ENCODE measurements around the gene CMTM7. TPM values are rescaled to one million over a fixed set of nuclear protein-coding genes. Genes with fewer than 3 reads are reported as not detected.

Gene CMTM7, protein sequence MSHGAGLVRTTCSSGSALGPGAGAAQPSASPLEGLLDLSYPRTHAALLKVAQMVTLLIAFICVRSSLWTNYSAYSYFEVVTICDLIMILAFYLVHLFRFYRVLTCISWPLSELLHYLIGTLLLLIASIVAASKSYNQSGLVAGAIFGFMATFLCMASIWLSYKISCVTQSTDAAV
- polyA plus RNA-seq (2012; ENCODE audit: missing spikeins): 6.5 TPM

DNA sequence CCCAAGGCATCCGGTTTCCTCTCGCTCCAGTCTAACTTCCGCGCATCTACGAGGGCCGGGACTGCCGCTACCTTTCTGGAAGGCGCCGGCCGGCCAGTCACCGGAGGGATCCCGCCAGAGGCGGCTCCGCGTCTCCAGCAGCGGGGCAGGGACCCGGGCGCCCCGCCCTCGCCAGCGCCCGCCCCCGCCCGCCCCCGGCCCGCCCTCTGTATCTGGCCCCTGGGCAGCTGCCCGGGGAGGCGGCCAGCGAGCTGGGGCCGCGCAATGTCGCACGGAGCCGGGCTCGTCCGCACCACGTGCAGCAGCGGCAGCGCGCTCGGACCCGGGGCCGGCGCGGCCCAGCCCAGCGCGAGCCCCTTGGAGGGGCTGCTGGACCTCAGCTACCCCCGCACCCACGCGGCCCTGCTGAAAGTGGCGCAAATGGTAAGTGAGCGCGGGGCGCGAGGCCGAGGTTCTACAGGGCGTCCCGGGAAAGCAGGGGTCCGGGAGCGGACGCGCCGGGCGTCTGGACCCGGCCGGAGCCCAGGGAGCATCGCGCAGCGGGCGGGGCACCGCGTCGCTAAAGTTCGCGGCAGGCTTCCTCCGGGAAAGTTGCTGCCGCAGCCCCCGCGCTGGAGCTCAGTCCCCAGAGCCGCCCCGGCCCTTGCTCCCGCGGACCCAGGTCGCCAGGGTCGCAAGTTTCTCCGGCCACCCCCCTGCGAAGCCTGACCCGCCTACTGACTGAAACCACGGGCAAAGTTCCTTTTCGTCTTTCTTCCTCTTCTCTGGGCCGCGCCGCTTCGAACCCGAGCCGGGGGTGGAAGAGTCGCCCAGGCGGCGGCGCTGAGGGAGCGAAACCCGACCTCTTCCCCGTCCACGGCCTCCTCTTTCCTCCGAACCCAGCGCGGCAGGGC is at the start of gene CMTM7:
Gene CMTM7 (plus strand): TSS at position 211 of the 893 bp plus-strand sequence. CDS start 54 bp downstream, at position 265.
- DNase-seq (ENCODE audit: insufficient read length): peak; percentile 23
- peak; percentile 24 for FAIRE-seq

DNA sequence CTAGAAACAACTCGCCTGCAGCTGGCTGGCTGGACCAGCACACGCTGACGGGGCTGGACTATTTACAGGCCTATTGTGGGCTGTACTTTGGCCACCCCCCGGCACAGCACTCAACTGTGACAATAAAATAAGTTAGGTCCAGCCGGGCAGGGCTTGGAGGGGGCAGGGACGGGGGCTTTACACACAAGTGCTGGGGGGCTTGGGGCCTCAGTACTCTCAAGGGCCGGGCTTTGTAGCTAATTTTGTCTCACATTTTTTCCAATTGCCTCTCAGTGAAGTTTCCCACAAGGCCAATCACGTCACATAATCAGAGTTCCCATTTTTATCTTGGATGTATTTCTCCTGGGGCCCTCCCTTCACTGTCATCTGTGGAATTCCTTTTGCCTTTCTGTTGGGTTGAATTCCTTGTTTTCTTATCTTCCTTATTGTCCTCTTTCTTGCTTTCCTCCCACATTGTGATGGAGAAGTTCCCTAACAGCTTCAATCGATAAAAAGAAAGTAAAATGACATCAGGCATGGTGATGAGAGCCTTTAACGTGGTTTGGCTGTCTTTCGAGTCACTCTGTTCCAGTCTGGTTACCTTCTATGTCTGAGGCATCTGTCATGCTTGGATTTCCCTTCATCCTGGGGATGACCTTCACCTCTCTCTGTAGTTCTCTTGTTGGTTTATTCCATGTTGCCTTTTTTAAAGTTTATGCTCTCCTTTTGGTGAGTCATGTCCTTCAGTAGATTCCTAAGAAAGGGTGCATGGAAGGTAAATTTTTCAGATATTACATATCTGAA is 44.1 kb upstream of the CMTM7 start:
- FAIRE-seq: no peak
- TF ChIP-seq POLR2A (IDR thresholded peaks at IDR 0.05; ENCODE audit: low read depth, low read length): no peak
- TF ChIP-seq TAF1 (IDR thresholded peaks at IDR 0.05; ENCODE audit: borderline replicate concordance, low read depth, low read length): no peak
- TF ChIP-seq POLR2AphosphoS5 (IDR thresholded peaks at IDR 0.05; ENCODE audit: low read depth, low read length): no peak
- DNase-seq (ENCODE audit: insufficient read length): no peak

More for the DNA sequence above, at the start of gene CMTM7:
- no peak for TF ChIP-seq POLR2A (IDR thresholded peaks at IDR 0.05; ENCODE audit: low read depth, low read length)
- TF ChIP-seq TAF1 (IDR thresholded peaks at IDR 0.05; ENCODE audit: borderline replicate concordance, low read depth, low read length): no peak
- TF ChIP-seq POLR2AphosphoS5 (IDR thresholded peaks at IDR 0.05; ENCODE audit: low read depth, low read length): no peak

DNA sequence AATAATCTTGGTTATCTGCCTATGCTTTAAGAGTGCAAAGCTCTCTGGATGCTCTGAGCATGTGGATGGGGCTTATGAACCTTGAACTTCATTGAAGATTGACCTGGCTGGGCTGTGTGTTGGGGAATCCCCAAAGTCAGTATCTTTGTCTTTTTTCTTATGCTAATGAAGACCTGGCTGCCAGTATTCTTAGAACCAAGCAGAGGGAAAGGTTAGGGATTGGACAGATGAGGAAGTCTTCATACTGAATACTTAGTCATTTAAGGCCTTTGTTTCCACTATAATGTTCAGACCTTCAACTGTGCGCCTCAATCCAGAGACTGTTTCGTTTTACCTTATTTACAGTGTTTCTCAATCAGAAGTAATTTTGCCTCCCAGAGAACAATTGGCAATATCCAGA is 42.5 kb upstream of the CMTM7 start:
- no peak for TF ChIP-seq POLR2A (IDR thresholded peaks at IDR 0.05; ENCODE audit: low read depth, low read length)
- TF ChIP-seq POLR2AphosphoS5 (IDR thresholded peaks at IDR 0.05; ENCODE audit: low read depth, low read length): no peak
- no peak for TF ChIP-seq TAF1 (IDR thresholded peaks at IDR 0.05; ENCODE audit: borderline replicate concordance, low read depth, low read length)
- no peak for FAIRE-seq
- DNase-seq (ENCODE audit: insufficient read length): no peak

- TF ChIP-seq POLR2A (IDR thresholded peaks at IDR 0.05; ENCODE audit: low read depth, low read length): no peak
- TF ChIP-seq TAF1 (IDR thresholded peaks at IDR 0.05; ENCODE audit: borderline replicate concordance, low read depth, low read length): no peak
- no peak for TF ChIP-seq POLR2AphosphoS5 (IDR thresholded peaks at IDR 0.05; ENCODE audit: low read depth, low read length)
- DNase-seq (ENCODE audit: insufficient read length) (no peak), FAIRE-seq (no peak)
These were observed 39.1 kb upstream of the CMTM7 start for GRCh38 chr3:32352563-32352962.

GRCh38 chr3:32353351-32353750 is 38.3 kb upstream of the CMTM7 start:
- DNase-seq (ENCODE audit: insufficient read length) (no peak), FAIRE-seq (no peak)
- TF ChIP-seq TAF1 (IDR thresholded peaks at IDR 0.05; ENCODE audit: borderline replicate concordance, low read depth, low read length) (no peak), POLR2A (IDR thresholded peaks at IDR 0.05; ENCODE audit: low read depth, low read length) (no peak), POLR2AphosphoS5 (IDR thresholded peaks at IDR 0.05; ENCODE audit: low read depth, low read length) (no peak)

GRCh38 chr3:32354362-32354778 is 37.3 kb upstream of the CMTM7 start:
- TF ChIP-seq POLR2AphosphoS5 (IDR thresholded peaks at IDR 0.05; ENCODE audit: low read depth, low read length): no peak
- no peak for TF ChIP-seq TAF1 (IDR thresholded peaks at IDR 0.05; ENCODE audit: borderline replicate concordance, low read depth, low read length)
- TF ChIP-seq POLR2A (IDR thresholded peaks at IDR 0.05; ENCODE audit: low read depth, low read length): no peak
- no peak for DNase-seq (ENCODE audit: insufficient read length)
- no peak for FAIRE-seq

- no peak for FAIRE-seq
- DNase-seq (ENCODE audit: insufficient read length): no peak
- TF ChIP-seq POLR2A (IDR thresholded peaks at IDR 0.05; ENCODE audit: low read depth, low read length): no peak
- no peak for TF ChIP-seq TAF1 (IDR thresholded peaks at IDR 0.05; ENCODE audit: borderline replicate concordance, low read depth, low read length)
- no peak for TF ChIP-seq POLR2AphosphoS5 (IDR thresholded peaks at IDR 0.05; ENCODE audit: low read depth, low read length)
These were observed 35.8 kb upstream of the CMTM7 start for GRCh38 chr3:32355751-32356291.

DNA sequence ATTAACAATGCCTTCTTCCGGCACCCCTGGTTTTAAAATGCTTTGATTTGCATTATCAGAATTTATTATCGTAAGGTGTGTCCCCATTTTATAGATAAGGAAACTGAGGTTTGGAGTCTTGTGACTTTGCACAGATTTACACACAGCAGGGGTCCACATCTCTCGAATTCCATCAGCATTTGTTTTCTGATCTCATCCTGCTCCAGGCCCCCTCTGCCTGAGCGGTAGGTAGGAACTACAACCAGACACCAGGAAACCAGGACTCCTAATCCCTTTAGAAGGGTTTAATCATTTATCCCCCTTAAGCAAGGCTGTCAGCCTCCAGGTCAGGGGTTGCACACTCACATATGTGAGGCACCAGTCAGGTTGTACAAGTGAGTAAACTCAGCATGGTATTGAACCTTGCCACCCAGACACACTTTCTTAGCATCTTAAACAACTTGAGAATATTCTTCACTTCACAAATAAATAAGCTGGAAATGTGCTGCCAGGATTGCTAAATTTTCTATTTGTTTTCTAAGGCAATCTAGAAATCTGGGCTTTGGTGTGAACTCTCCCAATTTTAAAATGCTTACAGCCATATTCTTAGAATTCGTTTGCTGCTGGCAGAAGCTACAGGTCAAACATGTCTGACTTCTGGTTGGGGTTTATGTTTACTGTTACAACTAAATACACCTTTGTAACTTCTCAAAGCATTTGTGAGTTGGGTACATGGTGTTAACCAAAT is 31.7 kb upstream of the CMTM7 start:
- TF ChIP-seq POLR2AphosphoS5 (IDR thresholded peaks at IDR 0.05; ENCODE audit: low read depth, low read length): no peak
- no peak for DNase-seq (ENCODE audit: insufficient read length)
- FAIRE-seq: no peak

DNA sequence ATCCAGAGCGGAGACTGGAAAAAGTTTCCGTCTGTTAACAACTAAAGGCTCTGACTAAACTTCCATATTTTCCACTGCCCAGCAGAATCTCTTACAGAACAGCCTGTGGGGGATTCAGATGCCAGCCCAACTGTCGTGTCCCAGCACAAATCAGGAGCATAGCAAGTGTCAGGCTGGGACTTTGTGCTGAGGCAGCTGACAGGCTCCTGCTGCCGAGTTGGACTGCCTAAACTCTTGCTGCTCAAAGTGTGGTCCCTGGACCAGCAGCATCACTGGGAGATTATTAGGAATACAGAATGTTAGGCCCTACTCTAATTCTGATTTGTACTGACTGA is 31.2 kb upstream of the CMTM7 start:
- FAIRE-seq (no peak), DNase-seq (ENCODE audit: insufficient read length) (no peak)
- no peak for TF ChIP-seq POLR2A (IDR thresholded peaks at IDR 0.05; ENCODE audit: low read depth, low read length)
- no peak for TF ChIP-seq TAF1 (IDR thresholded peaks at IDR 0.05; ENCODE audit: borderline replicate concordance, low read depth, low read length)
- no peak for TF ChIP-seq POLR2AphosphoS5 (IDR thresholded peaks at IDR 0.05; ENCODE audit: low read depth, low read length)

GRCh38 chr3:32366638-32367397 is 24.8 kb upstream of the CMTM7 start:
- TF ChIP-seq POLR2A (IDR thresholded peaks at IDR 0.05; ENCODE audit: low read depth, low read length): no peak
- TF ChIP-seq TAF1 (IDR thresholded peaks at IDR 0.05; ENCODE audit: borderline replicate concordance, low read depth, low read length): no peak
- TF ChIP-seq POLR2AphosphoS5 (IDR thresholded peaks at IDR 0.05; ENCODE audit: low read depth, low read length): no peak
- FAIRE-seq (peak; percentile 44), DNase-seq (ENCODE audit: insufficient read length) (no peak)

Measured in GM12892 (cell line).